Adipose tissue (tissue), 3 donors: ENCODE data around the gene ARFRP1. TPM values are rescaled to one million over a fixed set of nuclear protein-coding genes. Genes with fewer than 3 reads are reported as not detected.
A peak's percentile ranks its signal among the peaks of the same experiment; 100 is the strongest.

ENCODE experiments used
- H3K27ac ChIP-seq: one replicate; pipeline ENCODE4 v1.5.1; 2013; ENCODE audit warnings: low read depth, low read length
- WGBS, 3 donors: extraction: QIAGEN DNeasy Blood & Tissue Kit; methylation state at CpG; one replicate each; pipeline ENCODE4 v1.1.7; 2013; 5-methylcytosine and 5-hydroxymethylcytosine counted together
- polyA plus RNA-seq, 3 donors: library from polyadenylated mRNA; stranded (reverse); fragments of 200-250 nt; gene quantifications; one replicate each; pipeline ENCODE4 v1.2.3, GENCODE V29; 2013
- donor health status: healthy with polysubstance abuse.
- donor health status: Bipolar disorder and iron deficiency.
- donor health status: healthy.

ARFRP1 gene, protein sequence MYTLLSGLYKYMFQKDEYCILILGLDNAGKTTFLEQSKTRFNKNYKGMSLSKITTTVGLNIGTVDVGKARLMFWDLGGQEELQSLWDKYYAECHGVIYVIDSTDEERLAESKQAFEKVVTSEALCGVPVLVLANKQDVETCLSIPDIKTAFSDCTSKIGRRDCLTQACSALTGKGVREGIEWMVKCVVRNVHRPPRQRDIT
- polyA plus RNA-seq, result 10 to 100 TPM; 26.9 to 50.8 (median 40.9) TPM

DNA sequence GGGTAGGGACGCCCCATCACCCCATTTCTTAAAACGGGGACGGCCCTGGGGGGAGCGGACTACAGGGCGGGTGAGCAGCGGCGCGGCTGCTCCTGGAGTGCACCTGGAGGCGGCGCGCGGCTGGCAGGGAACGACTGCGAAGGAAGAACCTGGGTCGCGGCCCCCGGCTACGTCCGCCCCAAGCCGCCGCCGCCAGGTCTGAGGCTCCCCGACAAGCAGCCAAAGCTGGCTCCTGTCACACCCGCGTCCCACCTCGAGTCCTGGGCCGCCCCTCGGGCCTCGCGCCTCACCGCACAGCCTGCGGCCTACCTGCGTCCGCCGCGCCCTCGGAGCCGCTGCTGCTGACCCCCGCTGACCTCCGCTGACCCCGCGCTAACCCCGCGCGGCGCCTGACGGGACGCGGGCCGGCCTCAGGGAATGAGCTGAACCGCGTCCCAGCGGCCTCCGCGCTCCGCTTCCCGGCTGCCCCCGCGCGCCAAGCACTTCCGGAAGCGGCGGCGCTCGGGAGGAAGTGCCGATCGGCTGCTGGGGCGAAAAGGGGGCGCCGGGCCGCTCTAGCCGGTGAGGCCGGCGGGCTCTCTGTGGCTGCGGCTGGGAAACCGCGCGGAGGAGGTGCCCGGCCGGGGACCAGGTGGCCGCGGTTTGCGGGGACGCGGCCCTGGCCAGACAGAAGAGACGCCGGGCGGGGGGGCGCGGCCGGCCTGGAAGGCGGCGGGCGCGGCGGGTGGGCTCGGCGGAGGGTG is at the start of gene ARFRP1, which contains the start of gene ZGPAT:
TSS of gene ARFRP1 (minus strand) at position 419 of the 743 bp plus-strand sequence. CDS start 885 bp downstream, outside the sequence.
TSS of gene ZGPAT (plus strand) at position 482 of the 743 bp plus-strand sequence. CDS start 542 bp downstream, outside the sequence.
- H3K27ac ChIP-seq, result peak within 1 kb of the TSS; percentile 31
- WGBS, 3 donors, result 0% methylated on average over 61 to 98 of the region's 98 CpGs

DNA sequence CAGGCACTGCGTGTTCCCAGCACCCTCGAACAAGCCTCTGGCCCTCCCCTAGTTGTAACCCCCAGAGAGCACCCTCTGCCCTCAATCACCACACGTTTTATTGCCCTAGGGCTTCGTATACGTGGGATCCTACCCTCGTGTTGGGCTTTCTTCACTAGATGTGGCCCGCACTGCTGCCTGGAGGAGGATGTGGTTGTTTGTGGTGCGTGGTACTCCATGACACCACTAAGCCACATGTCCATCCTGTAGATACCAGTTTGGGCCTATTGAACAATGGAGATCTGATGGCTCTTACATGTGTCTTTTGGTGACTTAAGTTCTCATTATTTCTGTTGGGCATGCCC is 48.8 kb upstream of the ARFRP1 start:
- H3K27ac ChIP-seq, result no peak overlapping the region
- 59 to 67% (median 60%) methylated on average over 8 of the region's 8 CpGs for WGBS, 3 donors

DNA sequence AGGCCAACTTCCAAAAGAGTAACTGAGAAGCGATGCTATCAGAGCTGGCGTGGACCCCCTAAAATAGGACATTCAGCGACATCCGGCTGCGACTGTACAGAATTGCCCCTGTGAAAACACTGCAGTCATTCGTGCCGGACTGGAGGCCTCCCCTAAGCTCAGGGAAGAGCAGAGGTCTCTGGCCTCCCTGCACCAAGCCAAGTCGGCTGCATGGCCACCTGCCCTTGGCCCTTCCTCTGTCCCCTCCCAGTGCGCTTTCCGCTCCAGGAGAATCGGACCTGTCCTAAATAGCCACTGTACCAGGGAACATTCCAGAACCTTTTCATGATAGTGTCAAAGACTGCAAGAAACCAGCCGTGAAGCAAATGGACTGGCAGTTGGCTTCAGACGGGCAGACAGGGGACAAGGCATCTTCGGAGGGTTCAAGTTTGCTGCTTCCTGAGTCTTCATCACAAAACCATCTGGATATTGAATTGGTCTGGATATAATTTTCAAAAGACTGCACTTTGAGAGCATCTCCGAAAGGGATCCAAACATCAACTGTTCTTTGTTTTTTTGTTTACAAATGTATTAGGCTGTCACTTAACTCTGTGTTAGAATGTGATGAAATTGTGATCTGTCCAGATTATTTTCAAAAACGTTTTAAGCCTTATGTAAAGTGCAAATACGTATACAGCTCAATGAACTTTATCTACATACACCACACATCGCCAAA is 48.3 kb upstream of the ARFRP1 start:
- no peak overlapping the region for H3K27ac ChIP-seq
- WGBS, 3 donors, result 80 to 84% (median 83%) methylated on average over 18 of the region's 18 CpGs

DNA sequence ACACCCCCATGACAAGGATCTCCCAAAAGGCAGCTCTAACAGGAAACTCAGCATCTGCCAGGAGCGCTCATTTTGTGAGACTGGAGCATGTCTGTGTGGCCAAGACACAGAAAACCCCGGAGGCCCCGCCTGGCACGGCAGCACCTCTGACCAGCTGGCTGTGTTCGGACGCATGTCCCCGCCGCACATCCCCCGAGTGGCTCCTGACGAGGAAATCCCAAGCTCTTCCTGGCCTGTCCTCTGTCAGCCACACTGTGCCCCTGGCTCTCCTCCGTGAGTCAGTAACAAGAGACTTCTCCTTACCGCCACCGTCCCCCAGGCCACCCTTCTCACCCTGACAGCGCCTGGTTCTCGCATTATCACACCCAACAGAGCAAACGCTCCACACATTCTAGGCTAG is 46.2 kb upstream of the ARFRP1 start:
- 68 to 82% (median 70%) methylated on average over 16 of the region's 16 CpGs for WGBS, 3 donors
- H3K27ac ChIP-seq, result no peak overlapping the region

DNA sequence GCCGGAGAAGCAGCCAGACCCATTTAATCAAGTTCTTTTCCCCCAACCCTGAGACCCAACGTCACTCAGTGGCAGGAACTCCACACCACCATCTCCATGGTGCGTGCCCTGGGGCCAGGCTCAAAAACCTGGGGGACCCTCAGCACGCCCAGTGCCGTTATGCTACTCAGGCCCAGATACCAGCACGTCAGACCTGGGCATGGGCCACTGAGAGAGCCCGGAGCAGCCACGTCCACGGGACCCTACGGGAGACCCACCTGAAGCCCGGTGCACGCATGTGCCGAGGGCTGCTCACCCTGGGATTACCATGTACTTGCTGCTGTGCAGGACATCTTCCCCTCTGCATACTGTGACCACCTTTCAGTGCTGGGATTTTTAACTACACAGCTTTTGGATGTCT is 45.6 kb upstream of the ARFRP1 start:
- 88 to 94% (median 93%) methylated on average over 13 of the region's 13 CpGs for WGBS, 3 donors
- H3K27ac ChIP-seq, result no peak overlapping the region

DNA sequence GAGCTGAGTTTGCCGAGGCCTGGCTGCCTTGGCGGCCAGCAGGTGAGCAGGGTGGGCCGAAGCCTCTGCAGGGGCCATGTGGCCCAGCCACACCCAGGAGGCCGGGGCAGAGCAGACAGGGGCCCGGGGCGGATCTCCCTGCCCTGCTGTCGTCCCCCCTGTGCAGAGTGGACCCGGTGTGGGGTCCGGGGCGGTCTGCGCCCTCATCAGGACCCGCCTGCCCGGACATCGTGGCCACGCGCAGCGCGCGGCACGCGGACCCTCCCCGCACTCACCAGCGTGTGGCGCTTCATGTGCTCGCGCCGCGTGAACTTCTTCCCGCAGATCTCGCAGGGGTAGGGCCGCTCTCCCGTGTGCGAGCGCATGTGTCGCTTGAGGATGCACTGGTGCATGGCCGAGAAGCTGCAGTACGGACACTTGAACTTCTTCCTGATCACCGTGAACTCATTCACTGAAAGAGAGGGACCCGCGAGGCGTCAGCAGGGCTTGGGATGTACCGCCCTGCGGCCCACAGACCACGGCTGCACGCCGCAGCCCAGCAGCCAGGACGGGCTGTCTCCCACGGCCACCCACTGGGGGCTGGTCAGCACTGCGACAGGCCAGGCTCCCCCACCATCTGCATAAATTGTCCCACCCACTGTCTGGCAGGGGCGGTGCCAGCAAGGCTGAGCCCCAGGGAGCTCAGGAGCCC is 44.8 kb upstream of the ARFRP1 start:
- WGBS, 3 donors, result 90 to 92% (median 92%) methylated on average over 44 to 49 of the region's 50 CpGs
- H3K27ac ChIP-seq, result no peak overlapping the region

DNA sequence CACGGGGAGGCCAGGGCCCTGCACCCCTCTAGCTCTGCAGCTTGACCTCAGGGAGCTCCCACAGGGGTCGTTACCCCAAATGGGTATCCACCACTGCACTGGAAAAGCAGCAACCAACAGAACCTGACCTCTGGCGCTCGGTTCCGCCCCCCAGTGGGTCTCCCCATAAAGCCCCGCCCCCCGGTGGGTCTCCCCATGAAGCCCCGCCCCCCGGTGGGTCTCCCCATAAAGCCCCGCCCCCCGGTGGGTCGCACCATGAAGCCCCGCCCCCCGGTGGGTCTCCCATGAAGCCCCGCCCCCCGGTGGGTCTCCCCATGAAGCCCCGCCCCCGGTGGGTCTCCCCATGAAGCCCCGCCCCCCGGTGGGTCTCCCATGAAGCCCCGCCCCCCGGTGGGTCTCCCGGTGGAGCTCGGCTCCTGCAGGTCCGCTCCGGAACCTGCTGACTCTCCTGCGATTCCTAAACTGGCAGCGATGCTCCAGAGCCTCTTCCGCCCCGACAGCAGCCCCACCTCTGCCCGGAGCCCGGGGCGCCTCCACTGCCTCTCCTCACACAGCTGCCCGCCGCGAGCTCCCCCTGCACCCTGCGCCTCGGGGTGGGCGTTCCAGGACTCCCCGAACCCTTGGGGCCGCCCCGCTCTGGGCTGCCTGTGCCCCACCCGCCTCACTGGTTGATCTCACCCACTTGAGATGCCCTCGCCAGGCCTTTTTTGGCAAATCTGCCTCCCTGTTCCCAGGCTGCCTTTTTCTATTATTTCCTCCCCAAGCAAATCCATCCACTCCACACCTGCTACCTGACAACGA is 43.9 kb upstream of the ARFRP1 start:
- WGBS, 3 donors, result 80 to 86% (median 84%) methylated on average over 31 to 41 of the region's 45 CpGs
- no peak overlapping the region for H3K27ac ChIP-seq

DNA sequence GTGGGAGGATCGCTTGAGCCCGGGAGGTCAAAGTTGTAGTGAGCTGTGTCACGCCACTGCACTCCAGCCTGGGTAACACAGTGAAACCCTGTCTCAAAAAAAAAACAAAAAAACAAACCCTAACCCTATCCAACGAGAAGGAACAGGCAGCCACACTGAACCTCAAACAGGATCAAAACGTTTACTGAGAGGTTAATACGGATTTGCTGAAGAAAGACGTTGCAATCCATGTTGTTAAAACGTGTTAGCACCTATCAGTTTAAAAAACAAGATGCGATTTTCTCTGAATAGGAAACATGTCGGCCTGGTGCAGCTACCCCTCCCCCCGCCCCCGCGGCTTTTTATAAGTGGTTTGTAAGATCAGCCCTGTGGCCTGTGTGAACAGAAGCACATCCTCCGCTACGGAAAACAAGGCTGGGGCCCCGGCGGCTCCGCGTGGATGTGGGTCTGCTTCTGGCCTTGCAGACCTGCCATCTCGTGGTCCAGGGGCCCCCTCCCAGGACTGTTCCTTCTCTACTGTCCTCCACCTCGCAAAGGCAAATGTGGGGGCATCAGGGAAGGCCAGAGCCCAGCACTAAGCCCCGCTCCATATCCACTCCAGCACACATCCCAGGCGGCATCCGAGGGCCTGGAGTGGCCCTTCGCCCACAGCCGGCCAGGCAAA is 43.2 kb upstream of the ARFRP1 start:
- 68 to 78% (median 74%) methylated on average over 26 of the region's 26 CpGs for WGBS, 3 donors
- H3K27ac ChIP-seq, result no peak overlapping the region

DNA sequence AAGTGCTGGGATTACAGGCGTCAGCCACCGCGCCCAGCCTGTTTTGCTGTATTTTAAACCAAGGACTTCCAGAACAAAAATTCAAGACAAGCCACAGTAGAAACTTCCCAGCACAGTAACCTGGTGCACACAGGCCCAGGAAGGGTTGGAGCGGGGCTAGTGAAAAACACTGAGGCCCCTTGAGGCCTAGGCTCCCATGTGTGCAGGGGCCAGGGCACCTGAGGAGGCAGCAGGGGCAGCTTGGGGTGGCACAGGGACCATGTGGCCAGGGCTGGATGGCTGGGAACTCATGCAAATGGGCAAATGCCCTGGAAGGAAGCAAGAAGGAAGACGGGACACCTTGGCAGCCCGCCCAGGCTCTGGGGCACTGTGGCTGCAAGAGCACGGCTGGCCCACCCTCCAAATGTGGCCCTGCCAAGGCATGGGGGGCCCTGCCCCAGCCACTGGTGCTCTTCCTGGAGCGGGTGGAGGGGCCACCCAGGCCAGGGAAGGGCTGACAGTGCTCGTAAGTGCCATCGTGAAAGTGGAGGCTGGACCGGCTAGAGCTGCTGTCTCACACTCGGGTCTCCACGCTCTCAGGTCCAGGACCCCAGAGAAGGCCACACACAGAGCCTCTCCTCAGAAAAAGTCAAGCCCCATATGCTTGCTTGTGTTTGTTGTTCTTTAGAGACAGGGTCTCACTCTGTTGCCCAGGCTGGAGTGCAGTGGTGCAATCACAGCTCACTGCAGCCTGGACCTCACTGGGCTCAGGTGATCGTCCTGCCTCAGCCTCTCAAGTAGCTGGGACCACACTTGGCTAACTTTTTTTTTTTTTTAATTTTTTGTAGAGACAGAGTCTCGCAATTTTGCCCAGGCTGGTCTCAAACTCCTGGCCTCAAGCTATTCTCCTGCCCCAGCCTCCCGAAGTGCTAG is 42.1 kb upstream of the ARFRP1 start:
- no peak overlapping the region for H3K27ac ChIP-seq
- 88 to 93% (median 89%) methylated on average over 15 to 16 of the region's 16 CpGs for WGBS, 3 donors

DNA sequence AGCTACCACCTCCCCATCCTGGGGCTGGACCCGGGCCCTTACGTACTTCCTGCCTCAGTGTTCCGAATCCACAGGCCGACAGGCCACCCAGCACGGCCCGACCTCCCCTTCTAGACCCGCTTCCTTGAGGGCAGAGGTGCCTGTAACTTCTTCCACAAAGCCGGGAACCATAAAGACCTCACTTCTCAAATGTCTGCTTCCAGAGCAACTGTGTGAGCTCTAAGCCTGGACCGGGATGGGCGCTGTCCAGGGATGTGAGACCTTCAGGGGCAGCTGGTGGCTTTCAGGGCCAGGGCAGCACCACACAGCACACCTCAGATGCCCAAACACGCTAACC is 41.1 kb upstream of the ARFRP1 start:
- 90 to 94% (median 92%) methylated on average over 11 of the region's 11 CpGs for WGBS, 3 donors

DNA sequence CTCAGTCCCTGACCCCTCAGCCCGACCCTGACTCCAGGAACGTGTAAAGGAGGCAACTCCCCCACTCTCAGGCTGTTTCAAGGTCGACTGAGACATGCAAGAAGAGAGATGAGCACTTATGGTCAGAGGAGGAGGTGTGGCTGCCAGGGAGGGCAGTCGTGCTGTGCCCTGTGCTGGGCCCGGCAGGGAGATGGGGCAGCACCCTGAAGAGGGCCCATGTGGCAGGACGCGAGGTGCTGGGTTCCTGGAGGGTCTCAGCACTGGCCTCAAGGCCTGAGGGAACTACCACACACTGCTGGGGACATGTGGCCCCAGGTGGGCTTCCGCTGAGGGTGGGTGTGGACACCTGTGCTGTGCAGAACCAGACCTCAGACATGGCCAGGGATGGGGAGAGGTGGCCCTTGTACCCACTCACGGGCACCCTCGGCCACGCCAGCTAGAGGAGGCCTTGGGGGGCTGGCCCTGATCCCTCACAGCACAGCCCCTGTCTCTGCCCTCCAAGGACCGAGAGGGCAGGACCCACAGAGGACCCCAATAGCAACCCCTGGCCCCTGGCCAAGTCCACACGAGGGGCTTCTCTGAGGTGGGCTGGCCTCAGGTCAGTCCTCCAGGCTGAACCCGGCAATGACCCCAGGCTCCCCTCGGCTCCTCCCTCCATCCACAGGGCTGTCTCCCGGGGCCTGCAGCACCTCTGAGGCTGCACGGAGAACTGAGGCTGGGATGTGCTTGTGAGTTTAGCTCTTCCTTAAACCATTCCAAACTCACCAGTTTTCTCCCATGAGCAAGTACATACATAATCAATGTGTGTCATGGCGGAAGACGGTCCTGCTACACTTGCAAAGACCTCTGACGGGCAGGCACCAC is 40.5 kb upstream of the ARFRP1 start:
- H3K27ac ChIP-seq, result no peak overlapping the region
- 76 to 79% (median 78%) methylated on average over 20 of the region's 20 CpGs for WGBS, 3 donors

More for the DNA sequence above, 41.1 kb upstream of the ARFRP1 start:
- H3K27ac ChIP-seq, result no peak overlapping the region

DNA sequence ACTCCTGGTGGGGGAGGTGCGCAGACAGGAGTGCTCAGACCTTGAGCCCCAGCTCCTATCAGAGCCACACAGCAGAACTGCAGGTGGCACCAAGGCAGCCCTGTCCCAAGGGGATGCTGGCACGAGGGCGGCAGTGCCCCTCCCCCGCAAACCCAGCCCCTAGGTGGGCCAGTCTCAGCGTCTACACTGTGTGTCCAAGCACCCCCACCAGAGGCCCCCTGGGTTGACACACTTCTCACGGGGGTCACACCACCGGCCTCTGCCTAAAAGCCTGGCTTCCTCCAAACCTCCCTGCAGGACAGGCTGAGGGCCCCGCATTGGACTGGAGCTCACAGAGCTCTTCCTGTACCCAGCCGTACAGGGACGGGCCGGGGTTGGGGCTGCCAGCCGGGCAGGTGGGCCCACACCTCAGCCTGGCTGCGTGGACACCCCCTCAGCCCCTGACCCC is 39.9 kb upstream of the ARFRP1 start:
- 62 to 82% (median 79%) methylated on average over 9 to 13 of the region's 13 CpGs for WGBS, 3 donors
- H3K27ac ChIP-seq, result no peak overlapping the region

DNA sequence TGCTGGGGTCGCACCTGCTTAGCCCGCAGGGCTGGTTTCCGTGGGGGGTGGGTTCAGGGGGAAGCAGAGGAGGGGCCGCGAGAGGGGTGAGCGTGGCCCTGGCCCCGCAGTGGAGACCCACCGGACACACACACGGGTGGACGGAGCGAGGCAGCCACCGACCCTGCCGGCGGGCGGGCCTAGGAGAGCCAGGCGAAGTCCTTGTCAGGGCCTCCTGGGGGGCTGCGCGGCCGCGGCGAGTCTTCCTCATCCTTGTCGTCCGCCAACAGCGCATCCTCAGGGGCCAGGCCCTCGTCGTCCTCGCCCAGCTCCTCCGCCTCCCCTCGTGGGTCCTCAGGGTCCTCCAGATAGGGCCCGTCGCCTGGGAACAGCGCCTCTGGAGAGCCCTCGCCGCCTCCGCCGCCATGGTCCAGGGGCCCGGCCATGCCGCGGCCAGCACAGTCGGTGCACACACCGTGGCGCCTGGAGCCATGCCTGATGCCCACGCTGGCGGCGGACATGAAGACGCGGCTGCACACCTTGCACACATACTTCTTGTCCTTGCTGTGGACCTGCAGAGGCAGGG is 39.1 kb upstream of the ARFRP1 start:
- no peak overlapping the region for H3K27ac ChIP-seq
- 90 to 95% (median 93%) methylated on average over 37 to 47 of the region's 47 CpGs for WGBS, 3 donors

DNA sequence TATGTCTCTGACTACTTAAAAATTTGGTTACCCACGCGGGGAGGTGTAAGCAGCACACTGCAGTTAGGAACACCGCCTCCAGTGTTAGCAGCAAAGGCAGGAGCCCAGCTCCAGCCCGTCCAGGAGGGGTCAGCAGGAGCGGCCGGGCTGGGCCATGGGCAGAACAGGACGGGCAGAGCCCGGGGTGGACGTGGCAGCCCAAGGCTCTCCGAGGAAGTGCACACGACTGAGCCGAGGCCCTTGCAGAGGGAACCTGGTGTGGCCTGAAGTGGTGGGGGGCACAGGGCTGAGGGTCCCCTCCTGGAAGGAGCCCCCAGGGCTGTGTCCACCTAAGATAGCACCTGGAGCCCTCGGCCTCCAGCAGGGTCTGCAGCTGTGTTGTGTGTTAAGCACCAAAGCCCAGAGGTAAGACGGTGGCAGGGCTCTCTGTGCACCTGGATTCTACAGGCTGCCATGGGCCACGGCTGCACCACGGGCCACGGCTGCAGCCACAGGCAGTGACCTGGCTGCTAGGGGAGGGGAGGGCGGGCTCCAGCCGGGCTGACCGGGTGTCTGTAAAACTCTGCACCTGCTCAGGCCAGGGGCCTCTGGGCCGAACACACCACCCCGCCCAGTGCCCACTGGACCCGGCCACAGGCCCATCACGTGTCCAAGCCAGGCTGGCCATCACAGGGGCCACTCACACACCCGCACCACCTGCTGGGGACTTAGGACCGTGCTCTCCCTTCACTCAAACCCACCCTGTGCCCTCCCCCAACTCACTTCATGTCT is 38.4 kb upstream of the ARFRP1 start:
- WGBS, 3 donors, result 87 to 93% (median 92%) methylated on average over 24 to 26 of the region's 26 CpGs
- H3K27ac ChIP-seq, result no peak overlapping the region

DNA sequence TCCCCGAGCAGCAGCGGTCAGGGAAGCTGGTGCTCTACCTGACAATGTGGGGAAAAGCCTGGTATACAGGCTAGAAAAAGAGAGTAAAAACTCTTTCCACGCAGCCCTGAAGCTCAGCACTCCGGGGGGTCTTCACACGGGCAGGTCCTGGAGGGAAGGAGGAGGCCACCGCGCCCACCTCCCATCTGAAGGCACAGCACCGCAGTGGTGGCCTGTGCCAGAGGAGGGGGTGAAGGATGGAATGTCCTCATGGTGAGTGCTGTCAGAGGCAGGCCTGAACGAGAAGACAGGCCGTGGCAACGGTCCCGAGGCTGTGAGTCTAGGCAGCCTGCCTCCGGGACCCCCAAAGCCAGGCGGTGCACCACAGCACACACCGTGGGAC is 37.6 kb upstream of the ARFRP1 start:
- H3K27ac ChIP-seq, result no peak overlapping the region
- 82 to 85% (median 83%) methylated on average over 15 of the region's 15 CpGs for WGBS, 3 donors
